ENCODE measurements around the gene TM4SF20.

DNA sequence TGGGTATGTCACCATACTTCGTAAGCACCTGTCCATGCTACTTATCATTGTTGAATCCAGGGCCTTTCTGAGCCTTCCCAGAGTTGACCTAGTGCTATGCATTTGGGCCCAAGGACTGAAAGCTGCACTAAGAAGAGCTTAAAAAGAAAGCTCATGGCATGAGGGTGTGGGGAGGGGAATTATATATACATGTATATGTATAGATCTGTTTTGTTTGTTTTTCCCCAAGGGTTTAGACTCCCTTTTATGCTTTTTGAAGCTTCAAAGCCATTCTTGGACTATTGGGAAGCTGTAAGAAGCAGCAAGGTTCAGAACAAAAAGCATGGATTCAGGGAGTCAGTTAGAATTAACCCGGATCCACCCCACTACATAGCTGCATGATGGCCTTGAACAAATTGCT, 30.8 kb downstream of the TM4SF20 start:
- TF ChIP-seq SPI1 (IDR thresholded peaks at IDR 0.05; ENCODE audit: low read depth, low read length) (no peak), POLR2A (IDR thresholded peaks at IDR 0.05; ENCODE audit: low read depth, low read length) (no peak), POLR2AphosphoS5 (IDR thresholded peaks at IDR 0.05; ENCODE audit: low read depth, low read length) (no peak), TAF1 (IDR thresholded peaks at IDR 0.05; ENCODE audit: low read depth, low read length) (no peak), POU2F2 (IDR thresholded peaks at IDR 0.05; ENCODE audit: low read depth, low read length) (no peak)
